NCI-H82 treated with DMSO at 0.1 percent for 48 hours (cell line): ENCODE measurements around the gene SLC22A23.

ENCODE experiments used
- DNase-seq: peaks from one replicate; lab custom pipeline; 2025; ENCODE audit not compliant: unreplicated experiment; lab: John Stamatoyannopoulos, UW

SLC22A23 gene

GRCh38 chr6:3273707-3274521 lies 182.9 kb downstream of the SLC22A23 start:
- DNase-seq = no peak

GRCh38 chr6:3272911-3273547 lies 183.8 kb downstream of the SLC22A23 start:
- DNase-seq = no peak

GRCh38 chr6:3271756-3272155 lies 185.1 kb downstream of the SLC22A23 start:
- no peak for DNase-seq

- no peak for DNase-seq
Observed at GRCh38 chr6:3270258-3270657, 186.6 kb downstream of the SLC22A23 start.

GRCh38 chr6:3269281-3269975 lies 187.4 kb downstream of the SLC22A23 start:
- no peak for DNase-seq

- no peak for DNase-seq
Observed at GRCh38 chr6:3268680-3269079, 188.2 kb downstream of the SLC22A23 start.

- no peak for DNase-seq
Observed at GRCh38 chr6:3267162-3267561, 189.7 kb downstream of the SLC22A23 start.

- DNase-seq = peak; percentile 37
Observed at GRCh38 chr6:3266170-3266569, 190.7 kb downstream of the SLC22A23 start.

GRCh38 chr6:3265671-3266070 lies 191.2 kb downstream of the SLC22A23 start:
- no peak for DNase-seq

GRCh38 chr6:3264356-3264755 lies 192.5 kb downstream of the SLC22A23 start:
- DNase-seq = no peak

GRCh38 chr6:3263096-3263495 lies 193.8 kb downstream of the SLC22A23 start:
- DNase-seq = no peak

GRCh38 chr6:3261921-3262320 lies 194.9 kb downstream of the SLC22A23 start:
- no peak for DNase-seq

- DNase-seq = no peak
Observed at GRCh38 chr6:3261518-3261820, 195.4 kb downstream of the SLC22A23 start.

- DNase-seq = no peak
Observed at GRCh38 chr6:3260772-3261517, 195.9 kb downstream of the SLC22A23 start.

GRCh38 chr6:3260296-3260695 lies 196.6 kb downstream of the SLC22A23 start:
- DNase-seq = no peak

- DNase-seq = no peak
Observed at GRCh38 chr6:3259491-3259958, 197.3 kb downstream of the SLC22A23 start.

GRCh38 chr6:3258720-3259490 lies 197.9 kb downstream of the SLC22A23 start, which contains the start of gene PSMG4:
Gene PSMG4 (plus strand): TSS chr6:3258947. CDS start chr6:3259023, 76 bp downstream.
- peak; percentile 62 for DNase-seq

GRCh38 chr6:3258201-3258600 lies 198.6 kb downstream of the SLC22A23 start:
- no peak for DNase-seq

GRCh38 chr6:3253597-3253961 lies 203.3 kb downstream of the SLC22A23 start:
- DNase-seq = no peak

- no peak for DNase-seq
Observed at GRCh38 chr6:3252861-3253596, 203.8 kb downstream of the SLC22A23 start.
